ENCODE measurements around the gene SLC27A6. TPM values are rescaled to one million over a fixed set of nuclear protein-coding genes. Genes with fewer than 3 reads are reported as not detected.

Gene SLC27A6
- total RNA-seq, 1 experiment from 2014 or later = not detected

DNA sequence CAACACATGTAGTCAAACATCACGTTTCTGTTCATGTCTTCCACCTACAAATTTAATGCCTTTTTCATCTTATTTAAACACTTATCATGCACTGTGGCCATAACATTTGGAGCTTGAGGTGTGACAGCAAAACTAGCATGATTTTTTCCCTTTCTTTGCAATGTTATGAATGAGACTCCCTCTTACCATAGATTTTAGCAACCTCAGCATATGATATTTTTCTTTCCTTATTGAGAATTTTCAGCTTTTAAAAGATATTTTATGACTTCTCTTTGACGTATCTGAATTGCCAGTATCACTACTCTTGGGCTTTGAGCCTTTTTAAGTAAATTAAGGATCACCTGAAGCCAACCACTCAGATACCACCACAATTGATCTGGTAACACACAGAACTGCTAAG lies 96.6 kb downstream of the SLC27A6 start:
- ChIA-PET CTCF (no interaction called here), POLR2A (ENCODE audit: low non-redundant PET) (no interaction called here)
- H3K4me3 ChIP-seq (ENCODE audit: low read depth, low read length, poor library complexity, severe bottlenecking) = no peak overlapping the region
- H3K27me3 ChIP-seq (replicated peaks; ENCODE audit: insufficient read depth, low read depth, low read length, poor library complexity) = peaks cover 3% of the 10 kb centered on the region
- no peak for DNase-seq (ENCODE audit: low spot score)
- no peaks in the 10 kb centered on the region for H3K9me3 ChIP-seq (ENCODE audit: low read depth, low read length, poor library complexity, severe bottlenecking)
- TF ChIP-seq, protein P1, sequence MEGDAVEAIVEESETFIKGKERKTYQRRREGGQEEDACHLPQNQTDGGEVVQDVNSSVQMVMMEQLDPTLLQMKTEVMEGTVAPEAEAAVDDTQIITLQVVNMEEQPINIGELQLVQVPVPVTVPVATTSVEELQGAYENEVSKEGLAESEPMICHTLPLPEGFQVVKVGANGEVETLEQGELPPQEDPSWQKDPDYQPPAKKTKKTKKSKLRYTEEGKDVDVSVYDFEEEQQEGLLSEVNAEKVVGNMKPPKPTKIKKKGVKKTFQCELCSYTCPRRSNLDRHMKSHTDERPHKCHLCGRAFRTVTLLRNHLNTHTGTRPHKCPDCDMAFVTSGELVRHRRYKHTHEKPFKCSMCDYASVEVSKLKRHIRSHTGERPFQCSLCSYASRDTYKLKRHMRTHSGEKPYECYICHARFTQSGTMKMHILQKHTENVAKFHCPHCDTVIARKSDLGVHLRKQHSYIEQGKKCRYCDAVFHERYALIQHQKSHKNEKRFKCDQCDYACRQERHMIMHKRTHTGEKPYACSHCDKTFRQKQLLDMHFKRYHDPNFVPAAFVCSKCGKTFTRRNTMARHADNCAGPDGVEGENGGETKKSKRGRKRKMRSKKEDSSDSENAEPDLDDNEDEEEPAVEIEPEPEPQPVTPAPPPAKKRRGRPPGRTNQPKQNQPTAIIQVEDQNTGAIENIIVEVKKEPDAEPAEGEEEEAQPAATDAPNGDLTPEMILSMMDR (conservative IDR thresholded peaks at IDR 0.05; ENCODE audit: low read depth, low read length) = no peak
- TF ChIP-seq EZH2 (IDR thresholded peaks at IDR 0.05; ENCODE audit: borderline replicate concordance, low read depth, low read length, poor library complexity, severe bottlenecking) = no peak
- no TSS peak for BruUV-seq (replicated peaks)
- H3K4me1 ChIP-seq (ENCODE audit: insufficient read depth, low read length, poor library complexity, severe bottlenecking) = no peaks in the 10 kb centered on the region
- H3K27ac ChIP-seq (ENCODE audit: low read depth, low read length, poor library complexity, severe bottlenecking) = no peak overlapping the region
- no peaks in the 10 kb centered on the region for H3K36me3 ChIP-seq (ENCODE audit: insufficient read depth, low read length, poor library complexity, severe bottlenecking)
- intact Hi-C loops (cut with micrococcal nuclease; ENCODE audit: unreplicated experiment) = no loop called here

- H3K27ac ChIP-seq (ENCODE audit: low read depth, low read length, poor library complexity, severe bottlenecking) = no peak overlapping the region
- H3K4me1 ChIP-seq (ENCODE audit: insufficient read depth, low read length, poor library complexity, severe bottlenecking) = no peaks in the 10 kb centered on the region
- intact Hi-C loops (cut with micrococcal nuclease; ENCODE audit: unreplicated experiment) = no loop called here
- peaks cover 3% of the 10 kb centered on the region for H3K27me3 ChIP-seq (replicated peaks; ENCODE audit: insufficient read depth, low read depth, low read length, poor library complexity)
- ChIA-PET CTCF (no interaction called here), POLR2A (ENCODE audit: low non-redundant PET) (no interaction called here)
- DNase-seq (ENCODE audit: low spot score) = peak; percentile 27
- TF ChIP-seq, protein P1 (conservative IDR thresholded peaks at IDR 0.05; ENCODE audit: low read depth, low read length) = no peak
- TF ChIP-seq EZH2 (IDR thresholded peaks at IDR 0.05; ENCODE audit: borderline replicate concordance, low read depth, low read length, poor library complexity, severe bottlenecking) = no peak
- no peak overlapping the region for H3K4me3 ChIP-seq (ENCODE audit: low read depth, low read length, poor library complexity, severe bottlenecking)
- no TSS peak for BruUV-seq (replicated peaks)
- H3K9me3 ChIP-seq (ENCODE audit: low read depth, low read length, poor library complexity, severe bottlenecking) = no peaks in the 10 kb centered on the region
- no peaks in the 10 kb centered on the region for H3K36me3 ChIP-seq (ENCODE audit: insufficient read depth, low read length, poor library complexity, severe bottlenecking)
Observed at GRCh38 chr5:129063483-129064113, 98.3 kb downstream of the SLC27A6 start.

GRCh38 chr5:129065721-129066120 lies 100.4 kb downstream of the SLC27A6 start:
- no peaks in the 10 kb centered on the region for H3K4me1 ChIP-seq (ENCODE audit: insufficient read depth, low read length, poor library complexity, severe bottlenecking)
- DNase-seq (ENCODE audit: low spot score) = no peak
- no TSS peak for BruUV-seq (replicated peaks)
- no peaks in the 10 kb centered on the region for H3K36me3 ChIP-seq (ENCODE audit: insufficient read depth, low read length, poor library complexity, severe bottlenecking)
- no peaks in the 10 kb centered on the region for H3K9me3 ChIP-seq (ENCODE audit: low read depth, low read length, poor library complexity, severe bottlenecking)
- CTCF ChIA-PET = no interaction called here
- TF ChIP-seq, protein P1 (conservative IDR thresholded peaks at IDR 0.05; ENCODE audit: low read depth, low read length) = no peak
- no peak for TF ChIP-seq EZH2 (IDR thresholded peaks at IDR 0.05; ENCODE audit: borderline replicate concordance, low read depth, low read length, poor library complexity, severe bottlenecking)
- no peak overlapping the region for H3K27ac ChIP-seq (ENCODE audit: low read depth, low read length, poor library complexity, severe bottlenecking)
- POLR2A ChIA-PET (ENCODE audit: low non-redundant PET) = no interaction called here
- intact Hi-C loops (cut with micrococcal nuclease; ENCODE audit: unreplicated experiment) = no loop called here
- peaks cover 10% of the 10 kb centered on the region for H3K27me3 ChIP-seq (replicated peaks; ENCODE audit: insufficient read depth, low read depth, low read length, poor library complexity)
- no peak overlapping the region for H3K4me3 ChIP-seq (ENCODE audit: low read depth, low read length, poor library complexity, severe bottlenecking)

Measured in A673 (cell line).